NCI-H2227 (cell line): ENCODE measurements around the gene PRKCE.

Experiments
- DNase-seq: peaks from one replicate; lab custom pipeline; 2025; ENCODE audit not compliant: unreplicated experiment; lab: John Stamatoyannopoulos, UW

PRKCE gene

DNA sequence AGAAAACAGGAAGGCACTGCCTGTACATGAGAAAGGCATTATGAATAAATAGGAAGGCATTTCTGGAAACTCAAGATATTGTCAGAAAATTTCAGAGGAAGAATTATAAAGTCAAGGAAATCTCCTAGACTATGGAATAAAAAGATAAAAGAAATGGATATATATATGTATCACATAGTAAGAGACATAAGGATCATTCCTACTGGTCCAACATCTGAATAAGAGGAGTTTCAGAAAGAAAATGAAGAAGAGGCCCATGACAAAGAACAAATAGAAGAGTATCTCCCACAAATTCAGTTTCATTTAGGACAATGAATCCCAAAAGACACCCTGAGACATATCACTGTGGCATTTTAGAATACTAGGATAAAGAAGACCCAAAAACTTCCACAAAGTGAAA lies 178.8 kb downstream of the PRKCE start:
- DNase-seq: no peak

- DNase-seq: no peak
These were observed 182.0 kb downstream of the PRKCE start for GRCh38 chr2:45833301-45833967.

- no peak for DNase-seq
These were observed 182.5 kb downstream of the PRKCE start for GRCh38 chr2:45833968-45834344.

GRCh38 chr2:45834372-45834771 lies 182.9 kb downstream of the PRKCE start:
- no peak for DNase-seq

DNA sequence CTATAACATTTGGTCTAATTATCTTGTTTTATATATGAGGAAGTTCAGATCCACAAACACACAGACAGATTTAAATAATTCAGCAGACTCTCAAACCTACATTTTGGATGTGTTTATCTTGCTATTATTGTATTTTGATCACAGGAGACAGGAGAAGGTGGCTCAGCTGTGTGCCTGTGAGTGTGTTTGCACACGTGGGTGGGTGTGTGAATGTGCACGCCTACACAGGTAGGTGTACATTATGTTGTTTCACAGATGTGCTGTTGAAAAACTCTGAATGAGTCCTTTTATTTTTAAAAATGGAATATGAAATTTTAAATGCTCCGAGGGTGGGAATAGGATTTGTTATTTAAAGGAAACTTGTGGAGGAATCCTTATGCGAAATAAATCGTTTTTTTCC lies 183.4 kb downstream of the PRKCE start:
- DNase-seq: no peak

GRCh38 chr2:45836316-45836715 lies 184.8 kb downstream of the PRKCE start:
- DNase-seq: no peak

DNA sequence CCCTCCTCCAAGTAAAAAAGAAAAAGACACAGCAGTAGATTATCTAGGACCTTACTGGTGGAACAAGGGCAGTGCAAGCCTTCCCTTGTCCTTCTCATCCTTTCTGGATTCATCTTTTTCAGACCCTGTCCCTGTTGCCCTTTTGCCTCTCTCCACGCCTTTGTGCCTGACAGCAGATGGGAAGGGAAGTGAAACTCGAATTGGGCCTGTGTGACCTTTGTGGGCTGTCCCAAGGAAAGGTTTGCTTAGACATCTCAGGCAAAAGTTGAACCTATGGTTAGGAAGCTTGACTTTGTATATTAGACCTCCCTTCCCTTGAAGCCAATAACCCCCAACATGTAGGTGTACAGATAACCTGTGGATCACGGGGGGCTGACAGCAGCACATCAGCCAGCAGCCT lies 185.3 kb downstream of the PRKCE start:
- DNase-seq: no peak

DNA sequence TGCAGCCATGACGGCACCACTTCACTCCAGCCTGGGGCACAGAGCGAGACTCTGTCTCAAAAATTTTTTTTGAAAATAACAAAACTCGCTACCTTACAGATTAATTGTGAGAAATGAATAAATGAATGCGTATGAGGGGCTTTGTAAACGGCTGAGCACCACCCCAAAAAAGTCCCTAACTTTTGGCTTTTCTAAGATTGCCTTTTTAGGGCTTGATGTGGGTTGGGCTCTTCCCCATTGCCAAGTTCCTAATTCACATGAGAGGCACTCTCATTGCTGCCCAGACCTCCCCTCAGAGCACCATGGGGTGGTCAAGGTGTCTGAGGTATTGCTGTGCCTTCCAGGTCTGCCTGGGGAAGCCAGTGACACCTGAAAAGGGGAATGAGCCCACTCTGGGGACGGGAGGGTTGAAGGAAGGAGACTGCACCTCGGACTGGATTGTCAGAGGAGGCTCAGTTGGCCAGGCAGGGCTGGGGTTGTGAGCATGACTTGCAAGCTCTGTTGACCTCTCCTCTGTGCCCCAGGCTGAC lies 186.4 kb downstream of the PRKCE start:
- no peak for DNase-seq

GRCh38 chr2:45839508-45840251 lies 188.2 kb downstream of the PRKCE start:
- no peak for DNase-seq

DNA sequence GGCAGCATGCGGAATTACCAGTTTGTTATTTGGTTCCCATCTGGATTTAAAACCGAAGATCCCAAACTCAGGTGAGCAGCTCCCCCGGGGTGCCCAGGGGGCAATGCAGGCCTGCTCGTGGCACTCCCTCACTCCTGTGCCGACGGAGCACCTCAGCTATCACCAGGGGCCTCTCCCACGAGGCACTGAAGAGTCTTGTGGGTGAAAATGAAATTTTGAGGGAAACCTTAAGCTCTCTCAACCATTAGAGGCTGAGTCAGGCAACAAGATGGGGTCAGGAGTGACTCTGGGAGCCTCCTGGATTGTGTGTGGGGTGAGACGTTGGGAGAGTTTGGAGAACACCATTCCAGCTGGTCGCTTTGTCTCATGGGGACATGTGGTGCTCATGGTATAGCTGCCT lies 189.0 kb downstream of the PRKCE start:
- DNase-seq: no peak

- DNase-seq: no peak
These were observed 190.4 kb downstream of the PRKCE start for GRCh38 chr2:45841752-45842407.

DNA sequence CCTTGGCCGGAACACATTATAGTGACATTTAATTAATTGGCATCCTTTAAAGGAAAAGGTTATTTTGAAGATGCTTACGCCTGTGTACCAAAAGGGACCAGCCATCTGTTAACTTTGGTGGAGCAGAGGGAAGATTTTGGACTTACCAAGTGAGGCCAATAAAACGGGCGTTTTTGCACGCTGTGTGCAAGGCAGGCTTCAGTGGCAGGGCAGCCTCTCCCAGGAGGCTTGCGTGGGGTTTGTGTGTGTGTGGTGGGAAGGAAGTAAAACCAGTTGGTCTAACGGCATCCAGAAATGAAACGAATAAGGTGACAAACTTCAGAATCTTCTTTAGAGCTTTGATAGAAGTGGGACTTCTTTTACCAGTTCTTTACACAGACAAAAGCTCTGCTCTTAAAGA lies 191.7 kb downstream of the PRKCE start:
- DNase-seq: no peak

GRCh38 chr2:45844796-45845457 lies 193.5 kb downstream of the PRKCE start:
- DNase-seq: no peak

GRCh38 chr2:45845566-45845965 lies 194.1 kb downstream of the PRKCE start:
- no peak for DNase-seq

GRCh38 chr2:45849491-45850283 lies 198.2 kb downstream of the PRKCE start:
- DNase-seq: no peak

GRCh38 chr2:45850558-45850957 lies 199.1 kb downstream of the PRKCE start:
- DNase-seq: no peak

DNA sequence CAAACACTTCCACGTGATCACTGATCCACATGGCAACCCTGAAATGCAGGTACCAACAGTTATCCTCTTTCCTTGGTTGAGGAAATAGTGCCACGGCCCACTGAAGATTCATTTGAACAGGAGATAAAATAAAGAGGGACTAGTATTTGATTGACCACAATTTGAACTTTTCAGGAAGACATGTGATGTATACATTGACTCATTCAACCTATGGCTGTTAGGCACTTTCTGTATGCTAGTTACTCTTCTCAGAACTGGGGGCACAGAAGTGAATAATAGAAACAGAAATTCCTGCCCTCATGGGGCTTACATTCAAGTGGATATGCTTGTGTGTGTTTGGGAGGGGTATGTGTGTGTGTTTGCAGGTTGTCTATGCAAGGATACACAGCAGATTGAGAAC lies 199.6 kb downstream of the PRKCE start:
- no peak for DNase-seq

DNA sequence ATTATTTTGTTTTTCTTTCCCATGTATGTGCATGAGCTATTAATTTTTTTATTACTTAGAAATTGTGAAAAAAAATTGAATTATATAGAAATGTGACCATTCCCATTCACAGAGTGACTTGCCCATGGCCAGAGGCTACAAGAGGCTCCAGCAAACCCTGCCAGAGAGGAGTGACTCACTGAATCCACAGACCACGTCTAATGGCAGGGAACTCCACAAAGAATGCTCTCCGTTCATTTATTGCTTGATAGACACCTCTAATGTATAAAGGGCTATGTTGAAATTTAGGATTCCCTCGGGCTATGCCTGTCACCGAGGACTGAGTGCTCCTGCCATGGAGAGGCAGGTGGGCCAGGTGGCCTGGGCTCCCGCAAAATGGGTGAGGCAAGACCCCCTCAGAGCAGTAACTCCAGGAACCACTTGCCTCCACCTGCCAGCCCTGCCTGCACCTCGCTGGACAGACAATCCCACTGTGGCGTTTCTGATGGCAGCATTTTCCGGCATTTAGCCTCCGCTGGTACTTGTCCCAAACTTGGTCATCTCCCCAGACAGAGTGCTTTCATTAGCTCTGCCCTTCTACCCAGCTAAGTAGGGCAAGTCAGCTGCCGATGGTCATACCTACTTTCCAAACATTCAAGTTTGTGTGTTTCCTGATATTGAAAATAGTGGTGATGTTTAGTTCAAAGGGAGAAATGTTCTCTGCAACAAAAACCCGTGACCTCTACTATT lies 200.3 kb downstream of the PRKCE start:
- no peak for DNase-seq

- DNase-seq: no peak
These were observed 201.1 kb downstream of the PRKCE start for GRCh38 chr2:45852450-45853150.
